ENCODE data around the gene BAD. TPM values are rescaled to one million over a fixed set of nuclear protein-coding genes. Genes with fewer than 3 reads are reported as not detected.

BAD gene
- total and polyA plus RNA-seq, 2 of the 13 experiments (the other 11 are each of a cell fraction or from before 2014, with no cell fraction given) = 17.9 to 28.5 TPM

- TF ChIP-seq ZNF788 (CRISPR knock-in tag; IDR thresholded peaks at IDR 0.05; ENCODE audit: borderline replicate concordance) (0 out of 2 replicates have a peak, but pooled peaks have one; percentile 14), NFIB (CRISPR knock-in tag; IDR thresholded peaks at IDR 0.05; ENCODE audit: borderline replicate concordance) (no peak), GABPB1 (CRISPR knock-in tag; IDR thresholded peaks at IDR 0.05) (peak; percentile 78), TOE1 (CRISPR knock-in tag; IDR thresholded peaks at IDR 0.05) (no peak; the same call in 1 of the 2 replicates), ZNF446 (CRISPR knock-in tag; IDR thresholded peaks at IDR 0.05) (no peak), ELF4 (CRISPR knock-in tag; IDR thresholded peaks at IDR 0.05; ENCODE audit: borderline replicate concordance) (no peak), E2F5 (CRISPR knock-in tag; conservative IDR thresholded peaks at IDR 0.05) (no peak), ZNF142 (CRISPR knock-in tag; IDR thresholded peaks at IDR 0.05) (no peak), GLMP (CRISPR knock-in tag; IDR thresholded peaks at IDR 0.05; ENCODE audit: borderline replicate concordance) (no peak), CENPX (CRISPR knock-in tag; IDR thresholded peaks at IDR 0.05) (no peak), FOXM1 (CRISPR knock-in tag; IDR thresholded peaks at IDR 0.05) (no peak), ZNF574 (CRISPR knock-in tag; IDR thresholded peaks at IDR 0.05) (no peak), ETV5 (CRISPR knock-in tag; IDR thresholded peaks at IDR 0.05; ENCODE audit: borderline replicate concordance) (no peak), ZBTB42 (CRISPR knock-in tag; IDR thresholded peaks at IDR 0.05) (no peak), ZNF761 (CRISPR knock-in tag; conservative IDR thresholded peaks at IDR 0.05) (no peak)
These were observed 758 bp upstream of the BAD start, which contains the start of gene GPR137 (continued) for GRCh38 chr11:64284962-64285884.
